ENCODE measurements around the gene SETSIP.

SETSIP gene

GRCh38 chr1:92045766-92046495, 29.3 kb downstream of the SETSIP start:
- TF ChIP-seq CTCF (IDR thresholded peaks at IDR 0.05), result no peak
- Mint-ChIP-seq H3K9me3 (no peaks in the 10 kb centered on the region), H3K4me1 (peaks cover 4% of the 10 kb centered on the region), H3K27me3 (ENCODE audit: low read depth, poor library complexity) (no peaks in the 10 kb centered on the region), H3K27ac (no peak overlapping the region), H3K4me3 (no peak overlapping the region), H3K36me3 (ENCODE audit: low read depth) (no peaks in the 10 kb centered on the region)
- no peak for DNase-seq

GRCh38 chr1:92043621-92044020, 31.6 kb downstream of the SETSIP start:
- H3K4me1 Mint-ChIP-seq, result peaks cover 4% of the 10 kb centered on the region
- no peak overlapping the region for H3K4me3 Mint-ChIP-seq
- H3K36me3 Mint-ChIP-seq (ENCODE audit: low read depth), result no peaks in the 10 kb centered on the region
- TF ChIP-seq CTCF (IDR thresholded peaks at IDR 0.05), result no peak
- no peak overlapping the region for H3K27ac Mint-ChIP-seq
- H3K27me3 Mint-ChIP-seq (ENCODE audit: low read depth, poor library complexity), result no peaks in the 10 kb centered on the region
- H3K9me3 Mint-ChIP-seq, result no peaks in the 10 kb centered on the region
- DNase-seq, result no peak

- H3K4me1 Mint-ChIP-seq, result peaks cover 9% of the 10 kb centered on the region
- no peaks in the 10 kb centered on the region for H3K36me3 Mint-ChIP-seq (ENCODE audit: low read depth)
- TF ChIP-seq CTCF (IDR thresholded peaks at IDR 0.05), result no peak
- no peak for DNase-seq
- H3K27me3 Mint-ChIP-seq (ENCODE audit: low read depth, poor library complexity), result no peaks in the 10 kb centered on the region
- no peak overlapping the region for H3K27ac Mint-ChIP-seq
- H3K9me3 Mint-ChIP-seq, result no peaks in the 10 kb centered on the region
- no peak overlapping the region for H3K4me3 Mint-ChIP-seq
These were observed 34.2 kb downstream of the SETSIP start for GRCh38 chr1:92040971-92041370.

GRCh38 chr1:92038695-92039346, 36.4 kb downstream of the SETSIP start:
- H3K4me1 Mint-ChIP-seq, result peaks cover 5% of the 10 kb centered on the region
- DNase-seq, result no peak
- no peak overlapping the region for H3K4me3 Mint-ChIP-seq
- H3K27me3 Mint-ChIP-seq (ENCODE audit: low read depth, poor library complexity), result peaks cover 2% of the 10 kb centered on the region
- no peak for TF ChIP-seq CTCF (IDR thresholded peaks at IDR 0.05)
- no peaks in the 10 kb centered on the region for H3K9me3 Mint-ChIP-seq
- H3K27ac Mint-ChIP-seq, result no peak overlapping the region
- no peaks in the 10 kb centered on the region for H3K36me3 Mint-ChIP-seq (ENCODE audit: low read depth)

- H3K27ac Mint-ChIP-seq, result peak overlapping the region; percentile 17
- peaks cover 5% of the 10 kb centered on the region for H3K4me1 Mint-ChIP-seq
- no peak for DNase-seq
- no peak overlapping the region for H3K4me3 Mint-ChIP-seq
- TF ChIP-seq CTCF (IDR thresholded peaks at IDR 0.05), result no peak
- H3K36me3 Mint-ChIP-seq (ENCODE audit: low read depth), result peaks cover 7% of the 10 kb centered on the region
- no peaks in the 10 kb centered on the region for H3K9me3 Mint-ChIP-seq
- peaks cover 2% of the 10 kb centered on the region for H3K27me3 Mint-ChIP-seq (ENCODE audit: low read depth, poor library complexity)
These were observed 37.8 kb downstream of the SETSIP start for GRCh38 chr1:92037400-92037799.

Data from nephron progenitor cell (in vitro differentiated cells).